Suppressor macrophage treated with lipopolysaccharide for 4 hours (primary cell): ENCODE measurements around the gene COQ10B.

Experiments
- DNase-seq: peaks from one replicate; pipeline ENCODE4 v3.0.0-alpha.2; 2020

Gene COQ10B

DNA sequence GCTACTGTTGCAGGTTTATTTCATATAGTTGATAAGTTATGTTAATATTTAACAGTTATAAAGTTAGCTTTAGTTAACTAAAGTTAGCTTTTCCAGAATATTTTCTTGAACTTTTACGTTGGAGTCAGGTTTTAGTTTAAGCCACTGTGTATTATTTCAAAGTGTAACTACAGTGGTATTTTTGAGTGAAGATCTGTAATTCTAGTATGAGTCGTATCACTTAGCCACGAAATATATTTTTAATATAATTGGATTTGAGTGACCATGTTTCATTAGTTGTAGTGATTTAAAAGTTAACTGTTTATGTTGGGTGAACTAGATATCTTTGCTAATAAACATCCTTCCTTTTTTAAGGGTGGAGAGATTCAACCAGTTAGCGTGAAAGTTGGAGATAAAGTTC, 49.3 kb downstream of the COQ10B start:
- DNase-seq, result no peak

DNA sequence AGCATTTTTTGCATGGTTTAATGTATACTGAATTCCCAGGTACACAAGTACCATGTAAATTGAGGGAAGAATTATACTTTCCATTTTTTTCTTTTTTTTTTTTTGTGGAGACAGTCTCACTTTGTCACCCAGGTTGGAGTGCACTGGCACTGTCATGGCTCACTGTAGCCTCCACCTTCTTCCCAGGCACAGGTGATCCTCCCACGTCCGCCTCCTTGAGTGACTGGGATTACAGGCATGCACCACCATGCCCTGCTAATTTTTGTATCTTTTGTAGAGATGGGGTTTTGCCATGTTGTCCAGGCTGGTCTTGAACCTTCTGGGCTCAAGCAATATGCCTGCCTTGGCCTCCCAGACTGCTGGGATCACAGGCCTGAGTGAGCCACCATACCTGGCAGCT, 50.6 kb downstream of the COQ10B start:
- DNase-seq, result no peak

DNA sequence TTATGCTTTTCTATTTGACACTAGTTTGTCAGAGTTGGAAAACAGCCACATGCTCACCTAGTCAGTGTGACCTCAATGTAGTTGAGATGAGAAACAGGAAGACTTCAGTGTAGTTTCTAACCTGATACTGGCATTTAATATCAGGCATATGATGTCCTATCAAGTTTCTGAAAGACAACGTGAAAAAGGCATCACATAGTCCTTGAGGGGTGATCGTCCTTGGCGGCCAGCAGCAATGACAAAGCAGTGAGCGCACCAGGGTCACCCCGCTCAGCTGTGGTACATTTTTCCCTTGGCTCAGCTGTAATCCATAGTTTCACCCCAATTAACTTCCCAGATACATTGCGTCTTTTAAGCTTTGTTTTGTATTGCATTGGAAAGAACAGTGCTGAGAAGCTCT, 51.2 kb downstream of the COQ10B start:
- DNase-seq, result no peak

DNA sequence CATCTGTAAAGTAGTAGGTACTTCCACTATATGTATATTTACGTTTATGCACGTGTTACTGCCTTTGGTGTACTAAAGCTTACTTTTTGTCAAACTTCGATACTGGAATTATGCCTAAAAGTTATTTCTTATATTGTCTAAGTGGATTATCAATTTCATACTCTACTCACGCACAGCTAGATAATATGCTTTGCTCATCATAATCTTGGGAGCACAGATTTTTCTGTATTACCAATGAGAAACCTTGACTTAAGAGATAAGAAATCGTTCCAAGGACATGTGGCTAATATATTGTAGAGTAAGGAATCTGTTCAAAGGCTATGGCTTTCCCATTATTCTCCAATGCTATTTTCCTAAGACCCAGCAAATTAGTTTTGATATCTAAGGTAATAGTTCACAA, 53.3 kb downstream of the COQ10B start:
- no peak for DNase-seq

DNA sequence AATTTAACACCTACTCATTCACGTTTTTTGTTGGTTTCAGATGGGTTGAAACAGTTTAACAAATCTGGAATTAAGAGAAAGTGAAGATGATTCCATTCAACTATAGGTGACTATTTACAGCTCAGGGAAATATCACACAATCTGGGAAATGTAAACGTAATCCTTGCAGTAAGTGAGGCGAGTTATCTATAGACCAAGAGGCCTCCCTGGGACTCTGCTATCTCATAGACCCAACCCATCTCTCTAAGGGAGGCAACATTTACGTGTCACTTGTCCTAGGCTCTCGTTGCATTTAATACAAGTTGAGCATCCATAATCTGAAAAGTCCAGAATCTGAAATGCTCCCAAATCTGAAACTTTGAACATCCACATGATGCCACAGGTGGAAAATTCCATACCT, 60.6 kb downstream of the COQ10B start:
- DNase-seq, result no peak

- DNase-seq, result peak; percentile 12
Measured at GRCh38 chr2:197514754-197515153, 61.4 kb downstream of the COQ10B start.

- DNase-seq, result peak; percentile 23
Measured at GRCh38 chr2:197515315-197515738, 62.0 kb downstream of the COQ10B start.

DNA sequence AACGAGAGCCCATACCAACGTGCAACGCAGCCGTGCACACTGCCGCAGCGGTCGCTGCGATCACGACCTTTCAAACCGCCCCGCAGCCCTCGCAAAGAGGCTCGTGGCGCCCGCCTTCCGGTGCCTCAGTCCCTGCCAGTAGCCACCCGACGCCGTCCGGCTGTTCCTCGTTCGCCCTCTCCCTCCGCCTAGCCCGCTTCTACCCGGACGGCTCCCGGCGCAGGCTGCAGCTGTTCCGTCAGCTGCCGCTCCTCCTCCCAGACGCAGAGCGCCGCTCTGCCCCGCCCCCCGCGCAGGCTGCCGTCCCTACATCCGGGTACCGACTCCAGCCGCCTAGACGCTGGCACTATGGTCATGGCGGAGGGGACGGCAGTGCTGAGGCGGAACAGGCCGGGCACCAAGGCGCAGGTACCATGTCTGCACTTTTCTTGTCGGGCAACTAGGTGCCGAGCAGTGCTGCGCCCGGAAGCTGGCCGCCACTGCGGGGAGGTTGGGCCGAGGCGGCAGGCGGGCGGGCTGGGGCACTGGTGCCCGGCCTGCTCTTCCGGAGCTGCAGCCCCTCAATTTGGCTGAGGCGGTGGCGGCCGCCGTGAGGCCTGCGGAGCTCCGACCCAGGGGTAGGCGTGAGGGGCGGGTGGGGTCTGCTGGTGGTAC, 62.5 kb downstream of the COQ10B start, which contains the start of gene MOB4:
Gene MOB4 (plus strand): TSS at position 328 of the 654 bp plus-strand sequence. CDS start 21 bp downstream, at position 349.
- DNase-seq, result peak; percentile 98

- peak; percentile 23 for DNase-seq
Measured at GRCh38 chr2:197516393-197516761, 63.0 kb downstream of the COQ10B start.

- DNase-seq, result no peak
Measured at GRCh38 chr2:197517150-197517549, 63.8 kb downstream of the COQ10B start.
